A172 (cell line): ENCODE data around the gene ANTXR1. TPM values are rescaled to one million over a fixed set of nuclear protein-coding genes. Genes with fewer than 3 reads are reported as not detected.

ENCODE experiments used
- DNase-seq: peaks from one replicate; pipeline ENCODE4 v3.0.0-alpha.2; 2015; ENCODE audit warnings: low spot score
- total RNA-seq: library from RNA; depleted of rRNA; stranded (reverse); fragments of >200 nt; shearing (Covaris generic); gene quantifications from 2 replicates; pipeline ENCODE4 v1.2.3, GENCODE V29; 2014

ANTXR1 gene
- total RNA-seq, 1 experiment from 2014 or later, result 83.5 TPM

DNA sequence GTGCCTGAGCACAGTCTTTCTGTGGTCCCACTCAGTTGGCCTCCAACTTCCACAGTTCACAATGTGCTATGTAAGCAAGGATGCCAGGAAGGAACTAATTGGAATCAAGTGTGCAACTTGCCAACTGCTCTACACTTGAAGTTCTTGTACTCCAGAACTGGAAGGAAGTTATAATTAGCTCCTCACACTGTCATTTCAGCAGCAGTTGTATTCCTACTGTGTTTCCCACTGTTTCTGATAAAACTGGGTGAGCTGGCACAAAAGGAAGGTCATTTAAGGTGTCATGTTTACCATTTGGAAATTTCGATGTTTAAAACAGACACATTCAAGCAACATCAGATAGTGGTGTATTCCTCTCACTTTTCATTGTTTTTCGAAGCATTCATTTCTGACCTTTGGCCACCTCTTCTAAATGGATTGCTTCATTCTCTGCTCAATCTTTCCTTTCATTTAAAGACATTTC lies 84.2 kb downstream of the ANTXR1 start:
- DNase-seq, result no peak

- DNase-seq, result no peak
These were observed 85.1 kb downstream of the ANTXR1 start for GRCh38 chr2:69097891-69098655.

- DNase-seq, result no peak
These were observed 86.6 kb downstream of the ANTXR1 start for GRCh38 chr2:69099541-69099940.

DNA sequence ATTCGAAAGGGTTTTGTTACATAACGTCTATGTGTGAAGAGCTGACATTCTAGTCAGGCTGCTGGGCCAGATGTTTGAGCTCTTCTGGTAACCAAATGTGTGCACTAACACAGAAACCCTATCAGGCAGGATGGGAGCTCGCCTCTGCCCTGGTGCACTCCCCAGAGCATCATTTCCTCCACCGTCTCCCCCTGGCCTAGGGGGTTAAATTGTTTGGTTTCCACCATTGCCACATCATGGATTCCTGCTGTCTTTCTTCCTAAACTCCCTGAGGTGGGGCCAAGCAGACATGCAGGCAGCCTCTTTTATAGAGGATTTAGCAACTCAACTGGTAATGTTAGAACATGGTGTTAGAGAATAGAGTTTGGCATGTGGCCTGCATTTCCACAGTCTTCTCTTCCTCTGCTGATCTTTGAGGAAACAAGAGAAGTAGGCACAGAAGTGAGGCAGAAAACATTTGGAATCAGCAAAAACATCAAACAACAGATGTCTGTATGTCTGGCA lies 87.3 kb downstream of the ANTXR1 start:
- DNase-seq, result no peak

DNA sequence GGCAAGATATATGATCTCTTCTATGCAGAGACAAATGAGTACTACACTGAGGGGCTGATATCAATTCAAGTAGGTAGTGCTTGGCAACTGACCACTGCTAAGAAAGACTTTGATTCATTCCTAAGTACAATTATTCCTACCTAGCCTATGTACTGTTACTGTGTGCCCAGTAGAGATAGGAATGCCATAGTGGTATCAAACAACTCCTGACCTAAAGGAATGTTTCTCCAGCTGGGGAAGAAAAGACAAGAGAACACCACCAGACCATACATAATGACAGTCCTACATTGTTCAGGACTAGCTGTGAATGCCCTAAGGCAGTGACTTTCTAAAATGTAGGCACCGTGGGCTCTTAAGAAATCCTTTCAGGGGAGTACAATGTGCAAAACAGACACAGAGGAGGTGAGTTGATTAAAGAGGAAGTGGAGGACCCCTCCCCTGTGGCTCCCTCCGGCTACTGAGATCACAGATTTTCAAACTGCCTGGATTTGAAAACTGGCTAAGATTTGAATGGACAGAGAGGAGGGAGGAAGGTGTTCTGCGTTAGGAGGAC lies 89.1 kb downstream of the ANTXR1 start:
- no peak for DNase-seq

DNA sequence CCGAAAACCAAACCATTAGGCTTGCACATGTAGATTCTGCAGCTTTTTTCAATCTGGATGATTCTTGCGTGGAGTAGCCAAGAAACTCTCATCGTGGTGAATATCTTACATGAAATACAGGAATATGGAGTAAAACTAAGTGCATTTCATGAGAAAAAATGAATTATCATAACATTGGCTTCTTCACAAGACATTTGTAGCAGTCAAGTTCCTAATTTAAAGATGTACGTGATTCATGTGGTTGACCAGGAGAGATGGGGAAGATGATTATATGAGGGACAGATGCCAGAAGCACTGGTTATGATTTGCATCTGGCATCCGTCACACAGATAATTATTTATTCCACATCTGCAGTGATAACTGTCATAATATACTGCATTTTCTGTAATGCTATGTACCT lies 90.4 kb downstream of the ANTXR1 start:
- DNase-seq, result no peak

DNA sequence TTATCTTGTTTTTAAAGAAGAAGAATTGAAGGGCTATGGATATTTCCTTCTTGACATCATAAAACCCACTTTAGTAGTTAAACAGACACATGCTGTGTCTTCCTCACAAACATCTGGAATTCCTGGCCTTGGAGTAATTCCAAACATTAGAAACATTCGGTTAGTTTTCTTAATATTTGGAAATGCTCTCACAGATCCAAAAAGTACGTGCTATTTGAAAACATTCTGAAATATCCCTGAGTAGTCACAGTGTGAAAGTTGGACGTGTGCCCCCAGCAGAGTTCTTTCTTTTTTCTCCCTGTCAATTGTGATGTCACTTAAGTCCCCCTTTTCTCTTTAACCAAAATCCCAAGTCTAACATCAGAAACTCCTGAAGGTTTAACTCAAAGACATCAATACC lies 91.3 kb downstream of the ANTXR1 start:
- no peak for DNase-seq

- DNase-seq, result no peak
These were observed 96.3 kb downstream of the ANTXR1 start for GRCh38 chr2:69109255-69109654.

- DNase-seq, result no peak
These were observed 98.1 kb downstream of the ANTXR1 start for GRCh38 chr2:69111076-69111475.

- DNase-seq, result no peak
These were observed 100.6 kb downstream of the ANTXR1 start for GRCh38 chr2:69113627-69114026.

DNA sequence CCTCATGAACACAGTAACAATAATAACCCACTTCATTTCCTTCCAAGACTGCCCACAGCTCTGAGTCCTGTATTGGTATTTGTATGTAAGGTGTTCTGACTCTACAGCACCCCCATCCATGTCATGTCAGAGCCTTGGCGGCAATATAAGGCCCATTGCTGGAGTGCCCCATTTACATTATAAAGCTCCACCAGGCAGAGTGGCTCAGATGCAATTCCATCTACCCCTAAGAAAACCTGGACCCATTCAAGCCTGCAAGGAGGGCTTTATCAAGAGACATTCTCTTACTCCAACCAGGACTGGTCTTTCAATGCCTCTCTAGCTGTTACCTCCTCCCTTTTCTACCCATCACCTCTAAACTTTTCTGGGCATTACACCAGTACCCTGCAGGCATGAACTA lies 101.6 kb downstream of the ANTXR1 start:
- no peak for DNase-seq

DNA sequence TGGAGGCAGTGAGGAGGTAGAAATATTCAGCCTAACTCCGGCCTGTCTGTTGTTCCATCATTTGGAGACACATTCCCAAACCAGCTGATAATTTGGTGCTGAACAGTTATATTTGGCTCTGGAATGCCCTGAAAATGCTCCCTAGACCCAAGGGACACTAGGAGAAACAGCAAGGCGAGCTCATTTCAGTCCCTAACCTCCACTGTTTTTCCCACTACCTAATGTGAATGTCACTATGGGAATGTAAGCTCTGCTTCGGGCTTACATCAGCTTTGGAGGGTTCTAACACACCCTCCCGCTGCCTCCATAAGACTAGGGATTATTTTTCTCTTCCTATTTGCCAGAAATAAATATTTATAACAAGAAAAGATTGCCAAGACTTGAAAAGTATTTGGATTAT lies 103.5 kb downstream of the ANTXR1 start:
- DNase-seq, result no peak

DNA sequence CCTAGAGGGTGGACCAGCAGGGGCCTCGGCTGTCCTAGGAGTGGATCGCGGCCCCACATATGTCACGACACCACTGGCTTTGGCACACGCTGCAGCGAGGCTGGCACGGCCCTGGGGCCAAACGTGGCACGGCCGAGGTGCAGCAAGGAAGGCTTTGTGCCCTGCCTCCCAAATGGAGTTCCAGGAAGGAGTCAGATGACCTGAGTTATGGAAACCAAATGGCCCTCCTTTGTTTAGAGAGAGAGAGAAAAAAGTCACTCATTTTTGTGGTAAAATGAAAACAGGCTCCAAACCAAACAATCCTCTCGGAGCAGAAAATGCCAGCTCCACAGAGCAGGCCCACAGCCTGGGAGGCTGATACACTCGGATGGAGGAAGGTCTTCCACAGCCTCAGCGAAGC lies 105.6 kb downstream of the ANTXR1 start:
- DNase-seq, result no peak

DNA sequence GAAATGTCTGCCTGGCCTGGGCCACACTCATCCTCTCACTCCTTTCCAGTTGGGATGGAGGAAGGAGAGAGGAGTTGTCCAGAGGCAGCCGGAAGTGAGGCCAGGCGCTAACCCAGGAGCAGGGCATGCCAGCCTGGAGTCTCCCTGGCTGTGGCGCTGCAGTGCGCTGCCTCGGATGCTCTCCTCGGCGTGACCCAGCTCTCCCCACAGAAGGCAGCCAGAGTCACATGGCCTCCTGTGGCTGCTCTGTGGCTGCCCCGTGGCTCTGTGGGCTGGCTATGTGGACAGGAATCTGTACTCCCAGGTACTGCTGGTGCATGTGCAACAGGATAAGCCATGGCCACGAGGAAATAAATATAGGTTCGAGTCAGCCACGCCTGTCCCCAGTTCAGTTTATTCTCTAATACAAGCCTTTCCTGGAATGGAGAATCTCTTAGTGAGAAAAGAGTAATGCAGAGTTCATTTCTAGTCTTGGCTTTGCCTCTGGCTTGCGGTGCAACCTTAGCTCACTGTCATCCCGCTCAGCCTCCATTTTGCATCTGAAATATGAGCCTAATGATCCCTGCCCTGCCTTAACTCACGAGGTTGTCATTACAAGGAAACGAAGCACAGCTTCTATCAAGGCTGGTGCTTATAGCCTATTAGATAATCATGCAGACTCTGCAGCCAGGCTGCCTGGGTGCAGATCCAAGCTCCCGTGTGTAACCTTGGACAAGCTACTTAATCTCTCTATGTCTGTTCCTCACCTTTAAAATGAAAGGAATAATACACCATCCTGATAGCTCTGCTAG lies 106.3 kb downstream of the ANTXR1 start:
- DNase-seq, result no peak

- peak; percentile 57 for DNase-seq
These were observed 109.3 kb downstream of the ANTXR1 start for GRCh38 chr2:69122271-69122670.

GRCh38 chr2:69123182-69123581 lies 110.2 kb downstream of the ANTXR1 start:
- DNase-seq, result no peak

GRCh38 chr2:69124343-69124742 lies 111.4 kb downstream of the ANTXR1 start:
- DNase-seq, result no peak

- DNase-seq, result no peak
These were observed 112.8 kb downstream of the ANTXR1 start for GRCh38 chr2:69125816-69126215.

GRCh38 chr2:69126341-69126740 lies 113.4 kb downstream of the ANTXR1 start:
- no peak for DNase-seq

DNA sequence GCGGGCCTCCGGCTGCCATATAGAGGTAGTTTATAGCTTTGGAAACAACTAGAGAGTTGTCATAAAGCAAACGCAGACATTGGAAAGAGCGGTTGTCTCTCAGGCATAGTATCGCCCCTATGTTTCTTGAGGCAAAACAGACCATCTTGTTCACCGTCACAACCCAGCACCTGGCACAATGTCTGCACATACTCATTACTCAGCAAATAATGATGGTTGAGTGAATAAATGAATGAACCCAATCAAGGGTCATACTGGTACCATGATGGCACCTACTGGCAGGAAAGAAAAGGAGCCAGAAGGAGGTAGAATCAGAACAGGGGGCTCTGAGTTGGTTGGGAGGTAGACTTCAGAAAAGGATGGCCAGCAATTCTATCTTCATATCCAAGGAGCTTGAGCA lies 118.5 kb downstream of the ANTXR1 start:
- DNase-seq, result no peak

DNA sequence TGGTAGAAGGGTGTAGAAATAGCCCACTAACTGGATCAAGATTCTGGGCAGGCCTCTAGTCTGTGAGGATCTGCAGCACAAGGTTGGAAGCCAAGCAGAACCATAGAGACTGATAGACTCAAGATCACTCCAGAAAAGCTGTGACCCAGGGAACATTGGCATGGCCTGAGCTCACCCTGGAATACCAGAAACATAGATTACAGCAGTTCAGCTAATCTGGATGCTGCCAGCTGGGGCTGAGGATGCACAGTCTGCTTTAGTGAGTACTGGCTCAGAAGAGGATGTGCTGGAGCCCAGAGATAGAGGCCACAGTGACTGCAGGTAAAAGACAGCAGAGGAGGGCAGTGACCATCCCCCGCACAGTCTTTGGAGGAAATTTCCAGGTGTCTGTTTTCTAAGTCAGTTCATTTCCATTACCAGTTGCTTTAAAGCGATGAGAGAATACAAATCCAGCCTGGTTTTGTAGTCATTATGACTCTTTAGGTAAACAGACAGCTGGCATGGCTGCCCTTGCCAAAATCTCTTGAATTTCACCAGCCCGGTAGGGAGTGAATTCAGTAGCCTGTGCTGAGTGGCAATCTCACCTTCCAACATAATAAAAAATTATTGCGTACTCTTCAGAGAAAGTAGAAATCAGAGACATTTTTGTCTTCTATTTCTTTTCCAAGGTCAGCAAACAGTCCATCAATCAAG lies 119.2 kb downstream of the ANTXR1 start:
- DNase-seq, result no peak

- DNase-seq, result no peak
These were observed 120.1 kb downstream of the ANTXR1 start for GRCh38 chr2:69132960-69133590.
